HG03108 (cell line): ENCODE results near the gene RBM15B.
"Not testable (repeated sequence)": the region's sequence is repeated elsewhere in the genome, so short reads cannot be mapped to it uniquely, and the experiment has no call there.

Source experiments
- ATAC-seq: cut with Tn5 transposase; IDR thresholded peaks from one replicate; pipeline ENCODE4 v1.9.1; 2021; ENCODE audit warnings: moderate library complexity; ENCODE audit not compliant: unreplicated experiment

The RBM15B gene

GRCh38 chr3:51378726-51379125 is 12.4 kb upstream of the RBM15B start:
- no peak for ATAC-seq

GRCh38 chr3:51379301-51379700 is 11.8 kb upstream of the RBM15B start:
- ATAC-seq = no peak

- no peak for ATAC-seq
Observed at GRCh38 chr3:51379746-51380455, 11.2 kb upstream of the RBM15B start.

- no peak for ATAC-seq
Observed at GRCh38 chr3:51380601-51381332, 10.3 kb upstream of the RBM15B start.

- ATAC-seq = no peak
Observed at GRCh38 chr3:51381333-51381705, 9.8 kb upstream of the RBM15B start.

- ATAC-seq = no peak
Observed at GRCh38 chr3:51382076-51382745, 8.9 kb upstream of the RBM15B start.

- ATAC-seq = no peak
Observed at GRCh38 chr3:51382947-51383578, 8.0 kb upstream of the RBM15B start.

- ATAC-seq = no peak
Observed at GRCh38 chr3:51384055-51384725, 6.9 kb upstream of the RBM15B start.

GRCh38 chr3:51384726-51385473 is 6.2 kb upstream of the RBM15B start, which contains the start of gene MANF:
Gene MANF, plus strand, starts transcription at chr3:51385291. Its CDS starts 52 bp downstream, at chr3:51385343.
- ATAC-seq = peak; percentile 93

- no peak for ATAC-seq
Observed at GRCh38 chr3:51385621-51386091, 5.4 kb upstream of the RBM15B start.

GRCh38 chr3:51386159-51386851 is 4.8 kb upstream of the RBM15B start:
- ATAC-seq = no peak

GRCh38 chr3:51386852-51387229 is 4.2 kb upstream of the RBM15B start:
- no peak for ATAC-seq

- not testable (repeated sequence) for ATAC-seq
Observed at GRCh38 chr3:51387281-51387680, 3.8 kb upstream of the RBM15B start.

GRCh38 chr3:51388286-51389029 is 2.6 kb upstream of the RBM15B start:
- ATAC-seq = no peak

GRCh38 chr3:51389423-51390183 is 1.5 kb upstream of the RBM15B start:
- ATAC-seq = no peak

GRCh38 chr3:51390246-51391074 is 625 bp upstream of the RBM15B start:
- ATAC-seq = peak; percentile 3
